GM10266 (cell line): Measurements from ENCODE around the gene ZNF521.

Source experiments
- DNase-seq: peaks from one replicate; pipeline ENCODE4 v3.0.0; 2012; ENCODE audit errors: extremely low spot score
- TF ChIP-seq, protein P1 (sequence below): IDR thresholded peaks from 2 replicates; pipeline ENCODE4 v1.5.1; 2012; ENCODE audit warnings: mild to moderate bottlenecking, low read depth; ENCODE audit not compliant: control insufficient read depth, insufficient read depth; ENCODE audit errors: missing control alignments

Gene ZNF521

GRCh38 chr18:25099895-25100294, 252.1 kb downstream of the ZNF521 start:
- TF ChIP-seq, protein P1, sequence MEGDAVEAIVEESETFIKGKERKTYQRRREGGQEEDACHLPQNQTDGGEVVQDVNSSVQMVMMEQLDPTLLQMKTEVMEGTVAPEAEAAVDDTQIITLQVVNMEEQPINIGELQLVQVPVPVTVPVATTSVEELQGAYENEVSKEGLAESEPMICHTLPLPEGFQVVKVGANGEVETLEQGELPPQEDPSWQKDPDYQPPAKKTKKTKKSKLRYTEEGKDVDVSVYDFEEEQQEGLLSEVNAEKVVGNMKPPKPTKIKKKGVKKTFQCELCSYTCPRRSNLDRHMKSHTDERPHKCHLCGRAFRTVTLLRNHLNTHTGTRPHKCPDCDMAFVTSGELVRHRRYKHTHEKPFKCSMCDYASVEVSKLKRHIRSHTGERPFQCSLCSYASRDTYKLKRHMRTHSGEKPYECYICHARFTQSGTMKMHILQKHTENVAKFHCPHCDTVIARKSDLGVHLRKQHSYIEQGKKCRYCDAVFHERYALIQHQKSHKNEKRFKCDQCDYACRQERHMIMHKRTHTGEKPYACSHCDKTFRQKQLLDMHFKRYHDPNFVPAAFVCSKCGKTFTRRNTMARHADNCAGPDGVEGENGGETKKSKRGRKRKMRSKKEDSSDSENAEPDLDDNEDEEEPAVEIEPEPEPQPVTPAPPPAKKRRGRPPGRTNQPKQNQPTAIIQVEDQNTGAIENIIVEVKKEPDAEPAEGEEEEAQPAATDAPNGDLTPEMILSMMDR, result no peak
- DNase-seq, result no peak

- DNase-seq, result no peak
- TF ChIP-seq, protein P1, result no peak
Observed at GRCh38 chr18:25097569-25098056, 254.4 kb downstream of the ZNF521 start.

DNA sequence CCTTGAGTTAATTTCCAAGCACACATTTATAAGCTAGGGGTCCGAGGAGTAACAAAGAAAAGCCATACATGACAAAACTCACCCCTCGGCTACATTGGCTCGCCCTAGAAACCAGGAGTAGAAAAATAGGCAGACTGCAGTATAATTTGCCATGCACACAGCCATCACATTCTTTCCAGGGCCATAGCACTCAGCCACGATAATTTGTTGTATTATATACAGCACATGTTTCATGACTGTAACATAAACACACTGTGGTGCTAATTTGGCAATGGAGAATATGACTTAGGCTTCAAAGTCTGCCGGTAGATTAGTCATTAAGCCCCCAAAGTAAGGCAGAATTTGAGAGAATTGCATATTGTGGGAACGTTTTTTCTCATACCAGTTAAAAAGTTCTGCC, 254.9 kb downstream of the ZNF521 start:
- TF ChIP-seq, protein P1, result no peak
- no peak for DNase-seq

DNA sequence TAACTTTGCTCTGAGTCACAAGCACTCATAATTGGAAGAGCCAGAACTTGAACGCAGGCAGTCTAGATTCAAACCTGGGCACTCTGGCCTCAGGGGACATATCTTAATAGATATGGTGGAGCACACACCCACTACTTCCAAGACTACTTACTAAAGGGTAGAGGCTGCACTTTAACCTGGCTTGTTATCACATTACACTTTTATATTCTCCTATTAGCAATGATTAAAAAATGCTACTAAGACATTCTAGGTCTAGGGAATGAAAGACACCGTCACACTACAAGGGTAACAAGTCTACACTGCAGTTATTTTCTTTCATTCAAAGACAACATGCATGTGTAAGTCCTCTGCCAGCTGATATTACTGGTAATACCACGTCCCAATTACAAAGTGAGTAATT, 258.8 kb downstream of the ZNF521 start:
- TF ChIP-seq, protein P1, result no peak

DNA sequence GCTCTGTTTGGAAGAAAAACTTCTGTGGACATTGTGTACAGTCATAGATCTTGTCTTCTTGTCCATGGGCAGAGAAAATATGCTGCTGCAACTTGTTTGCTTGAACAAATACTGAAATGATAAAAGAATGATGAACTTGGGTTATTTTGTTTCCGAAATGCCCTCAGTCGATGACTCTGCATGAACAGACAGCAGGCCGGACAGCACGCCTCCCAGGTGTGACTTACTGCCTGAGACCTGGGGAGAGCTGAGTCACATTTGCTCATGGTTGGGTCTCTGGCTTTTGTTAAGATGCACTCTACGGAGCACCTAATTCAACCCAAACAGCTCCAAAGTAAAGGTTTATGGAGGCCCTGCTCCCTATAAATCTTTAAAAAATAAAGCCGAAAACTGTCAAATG, 262.5 kb downstream of the ZNF521 start:
- TF ChIP-seq, protein P1, result no peak
- DNase-seq, result no peak

More for the DNA sequence above, 258.8 kb downstream of the ZNF521 start:
- no peak for DNase-seq

GRCh38 chr18:25086876-25087275, 265.1 kb downstream of the ZNF521 start:
- no peak for DNase-seq
- TF ChIP-seq, protein P1, result no peak

DNA sequence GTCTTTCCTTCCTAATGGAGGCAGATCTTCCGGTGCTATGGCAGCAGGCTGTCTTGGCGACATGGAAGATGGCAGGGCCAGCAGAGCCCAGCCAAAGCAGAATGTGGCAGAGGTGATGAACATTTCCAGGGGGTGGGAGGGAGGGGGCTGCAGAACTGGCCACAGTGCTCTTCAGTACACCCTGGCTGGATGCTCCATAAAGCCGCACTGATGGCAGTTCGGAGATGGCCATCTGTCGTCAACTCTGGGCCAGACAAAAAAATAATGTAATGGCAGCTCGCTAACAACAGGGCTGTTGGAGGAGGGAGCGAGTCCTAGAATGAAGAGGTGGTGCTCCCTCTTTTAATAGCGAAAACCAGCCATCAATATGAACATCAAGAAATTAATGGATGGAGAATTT, 271.0 kb downstream of the ZNF521 start:
- DNase-seq, result no peak
- TF ChIP-seq, protein P1, result no peak

DNA sequence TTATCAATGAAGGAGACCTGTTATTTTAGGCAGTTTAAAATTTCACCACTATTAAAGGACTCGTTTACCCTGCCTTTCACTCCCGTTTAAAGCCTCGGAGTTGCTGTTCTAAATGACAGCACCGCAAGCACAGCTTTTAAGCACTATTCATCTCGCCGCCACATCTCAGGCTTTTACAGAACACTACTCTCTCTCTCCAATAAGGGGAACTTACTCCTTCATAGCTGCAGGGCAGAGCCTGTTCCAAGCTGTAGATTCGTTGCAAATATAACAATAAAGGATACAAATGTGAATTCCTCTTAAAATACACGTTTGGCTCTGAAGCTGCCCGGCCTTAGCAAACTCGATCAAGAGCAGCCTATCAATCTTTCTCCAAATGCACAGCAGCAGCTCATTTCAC, 271.8 kb downstream of the ZNF521 start:
- no peak for DNase-seq
- TF ChIP-seq, protein P1, result no peak
